Stimulated activated CD8-positive, alpha-beta memory T cell treated with anti-CD3 and anti-CD28 coated beads, Interleukin-2, amount 100 ng/mL, for 48 hours (primary cell): ENCODE results near the gene GCHFR.

Experiments used
- DNase-seq, 2 donors: peaks; one replicate each; pipeline ENCODE4 v3.0.0-alpha.2; 2020; ENCODE audit warnings: low read depth in 2 of 2

Gene GCHFR

DNA sequence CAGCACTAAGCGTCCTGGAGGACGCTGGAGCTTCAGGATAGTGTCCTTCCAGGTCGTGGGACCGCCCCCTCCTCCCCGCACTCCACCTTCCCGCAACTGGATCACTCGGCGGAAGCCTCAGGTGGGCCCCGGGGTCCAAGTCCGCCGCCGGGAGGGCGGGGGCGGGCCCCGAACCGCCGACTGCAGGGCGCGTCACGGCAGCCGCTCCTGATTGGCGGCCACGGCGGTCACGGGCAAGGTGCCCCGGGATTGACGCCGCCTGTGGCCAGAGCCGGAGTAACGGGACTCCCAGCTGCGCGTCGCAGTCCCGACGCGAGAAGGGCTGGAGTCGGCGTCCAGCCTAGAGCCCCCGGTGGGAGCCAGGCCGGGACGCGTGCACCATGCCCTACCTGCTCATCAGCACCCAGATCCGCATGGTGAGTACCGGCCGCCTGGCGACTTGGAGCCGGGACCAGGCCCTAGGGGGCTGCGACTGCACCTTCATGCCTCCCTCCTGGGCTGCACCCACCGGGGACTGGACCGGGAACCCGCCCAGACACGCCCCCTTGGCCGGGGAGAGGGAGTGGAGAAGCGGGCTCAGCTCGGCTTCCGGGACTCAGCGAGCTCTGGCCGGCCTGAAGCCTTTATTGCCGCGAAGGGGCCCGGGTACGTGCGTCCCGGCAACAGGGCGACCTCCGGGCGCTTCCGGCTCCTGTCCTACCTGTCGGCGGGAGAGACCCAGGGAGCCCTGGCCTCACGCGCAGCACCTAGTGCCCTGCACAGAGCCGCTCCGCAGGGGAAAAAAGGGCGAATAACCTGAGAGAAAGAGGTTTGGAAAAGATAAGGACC lies at the start of gene GCHFR:
Gene GCHFR (plus strand): TSS at position 268 of the 828 bp plus-strand sequence. CDS start 113 bp downstream, at position 381.
- DNase-seq: peak in 1 of 2 donors; percentile 61

DNA sequence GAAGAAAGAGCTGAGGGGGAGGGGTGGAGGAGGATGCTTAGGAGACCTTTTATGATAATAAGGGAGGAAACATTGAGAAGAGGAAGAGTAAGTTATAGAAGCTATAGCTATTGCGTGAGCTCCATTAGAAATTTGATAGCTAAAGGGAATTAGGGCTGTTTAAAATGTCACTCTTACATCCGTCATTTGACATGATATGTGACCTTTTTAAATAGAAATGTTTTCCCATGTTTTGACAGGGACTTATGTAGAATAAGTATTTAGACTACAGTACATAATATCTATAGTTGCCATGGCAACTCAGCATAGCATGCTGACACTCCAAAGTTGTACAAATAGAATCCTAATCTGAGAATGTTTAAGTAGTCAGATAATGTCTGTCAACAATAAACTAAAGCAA lies 49.7 kb upstream of the GCHFR start:
- DNase-seq: no peak

DNA sequence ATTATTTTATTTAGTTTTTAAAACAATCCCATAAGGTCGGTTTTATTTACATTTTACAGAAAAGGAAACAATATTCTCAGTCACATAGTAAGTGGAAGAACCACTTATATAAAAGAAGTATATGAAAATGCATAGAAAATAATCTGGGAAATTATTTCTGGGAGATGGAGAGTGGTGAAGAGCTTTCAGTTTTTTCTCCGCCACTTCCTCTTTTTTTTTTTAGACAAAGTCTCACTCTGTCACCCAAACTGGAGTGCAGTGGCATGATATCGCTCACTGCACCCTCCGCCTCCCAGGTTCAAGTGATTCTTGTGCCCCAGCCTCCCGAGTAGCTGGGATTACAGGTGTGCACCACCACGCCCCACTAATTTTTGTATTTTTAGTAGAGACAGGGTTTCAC lies 47.7 kb upstream of the GCHFR start:
- no peak for DNase-seq

DNA sequence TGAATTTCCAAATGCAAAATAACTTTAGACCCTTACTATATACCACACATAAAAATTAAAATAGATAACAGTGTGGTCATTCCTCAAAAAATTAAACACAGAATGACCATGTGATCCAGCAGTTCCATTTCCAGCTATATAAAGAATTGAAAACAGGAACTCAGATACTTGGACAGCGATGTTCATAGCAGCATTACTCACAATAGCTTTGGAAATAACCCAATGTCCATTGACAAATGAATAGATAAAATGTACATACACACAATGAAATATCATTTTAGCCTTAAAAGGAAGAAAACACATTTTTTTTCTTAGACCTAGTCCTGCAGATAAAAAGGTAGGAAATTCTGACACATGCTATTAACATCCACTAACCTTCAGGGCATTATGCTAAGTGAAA lies 42.2 kb upstream of the GCHFR start:
- no peak for DNase-seq

DNA sequence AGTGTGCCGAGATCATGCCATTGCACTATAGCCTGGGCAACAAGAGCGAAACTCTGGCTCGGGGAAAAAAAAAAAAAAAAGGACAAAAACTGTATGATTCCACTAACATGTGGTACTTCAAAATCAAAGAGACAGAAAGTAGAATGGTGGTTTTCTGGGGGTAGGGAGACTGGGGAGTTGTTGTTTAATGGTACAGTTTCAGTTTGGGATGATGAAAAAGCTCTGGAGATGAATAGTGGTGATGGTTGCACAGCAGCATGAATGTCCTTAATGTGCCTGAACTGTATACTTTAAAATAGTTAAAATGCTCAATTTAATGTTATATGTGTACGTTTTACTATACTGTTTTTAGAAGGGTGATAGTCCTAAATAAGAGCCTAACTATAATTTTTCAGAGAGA lies 41.5 kb upstream of the GCHFR start:
- DNase-seq: no peak

DNA sequence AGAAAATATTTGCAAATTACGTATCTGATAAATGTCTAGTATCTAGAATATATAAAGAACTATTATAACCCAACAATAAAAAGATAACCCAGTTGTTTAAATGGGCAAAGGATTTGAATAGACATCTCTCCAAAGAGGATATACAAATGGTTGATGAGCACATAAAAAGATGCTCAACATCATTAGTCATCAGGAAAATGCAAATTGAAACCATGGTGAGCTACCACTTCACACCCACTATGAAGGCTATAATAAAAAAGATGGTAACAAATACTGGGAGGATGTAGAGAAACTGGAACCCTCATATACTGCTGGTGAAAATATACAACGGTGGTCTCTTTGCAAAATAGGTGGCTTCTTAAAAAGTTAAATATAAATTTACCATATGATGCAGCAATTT lies 40.9 kb upstream of the GCHFR start:
- DNase-seq: no peak

DNA sequence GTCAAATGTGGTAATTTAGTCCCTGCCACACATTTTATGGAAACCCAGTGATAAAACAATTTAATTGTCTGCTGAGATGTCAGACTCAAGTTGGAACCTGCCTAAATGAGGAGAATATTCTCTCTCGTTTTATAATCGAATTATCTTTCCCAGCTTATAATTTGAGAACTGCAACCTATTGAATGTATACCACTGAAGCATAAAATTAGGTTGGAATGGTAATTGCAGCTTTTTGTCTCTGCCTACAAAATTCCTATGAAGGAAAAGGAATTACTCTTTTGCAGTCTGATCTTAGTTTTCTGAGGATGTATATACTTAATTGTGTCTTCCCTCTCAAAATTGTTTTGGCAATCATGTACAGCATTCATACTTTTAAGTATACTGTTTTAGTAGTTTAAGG lies 39.9 kb upstream of the GCHFR start:
- DNase-seq: no peak

DNA sequence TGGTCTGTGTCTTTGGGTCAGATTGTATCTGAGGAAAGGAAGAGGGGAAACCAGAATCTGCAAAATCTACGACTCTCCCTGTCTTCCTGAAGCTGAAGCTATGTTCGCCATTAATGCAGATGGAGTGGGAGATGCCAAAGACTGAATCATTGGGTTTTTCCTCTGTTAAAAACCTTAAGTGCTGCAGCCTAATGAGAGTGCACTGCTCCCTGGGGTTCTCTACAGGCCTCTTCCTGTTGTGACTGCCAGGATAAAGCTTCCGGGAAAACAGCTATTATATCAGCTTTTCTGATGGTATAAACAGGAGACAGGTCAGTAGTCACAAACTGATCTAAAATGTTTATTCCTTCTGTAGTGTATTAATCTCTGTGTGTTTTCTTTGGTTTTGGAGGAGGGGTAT lies 32.8 kb upstream of the GCHFR start:
- DNase-seq: no peak

DNA sequence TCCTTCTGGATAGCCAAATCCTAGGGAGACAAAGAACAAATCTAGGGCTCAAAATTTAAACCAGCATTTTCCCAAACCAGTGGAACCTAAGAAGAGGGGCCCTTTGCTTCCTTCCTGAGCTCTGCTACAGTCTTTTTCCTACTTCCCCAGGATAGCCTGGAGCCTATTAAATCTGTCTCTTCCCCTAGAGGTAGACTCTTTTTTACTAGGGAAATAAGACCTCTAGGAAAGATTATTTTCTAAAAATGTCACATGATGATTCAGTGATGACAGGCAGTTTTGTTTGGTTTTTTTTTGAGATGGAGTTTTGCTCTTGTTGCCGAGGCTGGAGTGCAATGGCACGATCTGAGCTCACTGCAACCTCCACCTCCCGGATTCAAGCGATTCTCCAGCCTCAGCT lies 27.3 kb upstream of the GCHFR start:
- no peak for DNase-seq

DNA sequence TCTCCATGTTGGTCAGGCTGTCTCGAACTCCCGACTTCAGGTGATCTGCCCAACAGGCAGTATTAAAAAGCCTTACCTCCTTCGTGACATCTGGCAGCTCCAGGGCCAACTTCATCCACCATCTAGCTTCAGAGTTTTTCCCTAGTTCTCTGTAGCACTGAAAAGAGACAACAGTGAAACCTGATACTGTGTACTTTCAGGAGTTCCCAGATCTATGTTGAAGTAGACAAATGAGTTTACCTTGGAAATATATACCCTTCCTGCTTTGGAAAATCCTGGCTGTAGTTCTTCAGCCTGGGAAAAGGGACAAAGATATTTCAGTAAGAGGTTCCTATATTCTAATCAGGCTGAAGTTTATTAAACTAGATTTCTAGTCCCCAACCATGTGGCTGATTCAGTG lies 26.8 kb upstream of the GCHFR start:
- no peak for DNase-seq

DNA sequence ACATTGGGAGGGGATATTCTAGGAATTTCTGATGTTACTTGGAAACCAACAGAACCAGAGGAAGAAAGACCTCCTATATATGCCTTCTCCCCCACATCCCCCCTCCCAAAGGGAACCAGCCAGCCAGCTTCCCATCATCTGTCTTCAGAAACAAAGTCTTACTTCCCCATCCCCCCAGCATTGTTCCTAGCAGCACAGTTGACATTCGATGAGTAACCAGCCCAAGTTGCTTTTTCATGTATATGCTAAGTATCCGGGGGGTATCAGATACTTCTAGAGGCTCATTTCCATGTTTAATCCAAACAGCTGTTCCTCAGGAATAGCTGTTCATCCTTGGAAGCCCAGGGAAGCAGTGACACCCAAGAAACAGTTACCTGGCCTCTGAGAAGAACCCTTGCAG lies 24.8 kb upstream of the GCHFR start:
- no peak for DNase-seq

DNA sequence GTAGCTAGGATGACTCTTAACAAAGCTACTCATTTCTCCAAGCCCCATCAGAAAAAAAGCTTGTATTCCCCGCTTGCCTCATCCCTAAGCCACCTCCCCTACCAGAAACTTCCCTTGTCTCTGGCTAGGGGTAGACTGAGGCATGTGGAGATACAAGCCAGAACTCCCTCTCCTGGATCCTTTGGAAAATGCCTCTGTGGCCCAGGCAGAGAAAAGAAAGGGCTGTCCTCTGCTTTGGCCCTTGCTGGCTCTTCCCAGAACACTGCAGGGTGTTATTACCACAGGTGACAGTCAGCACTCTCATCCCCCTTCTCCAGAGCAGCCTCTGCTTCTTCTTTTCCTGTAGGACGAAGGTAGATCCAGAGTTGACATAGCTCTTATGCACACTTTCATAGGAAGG lies 24.0 kb upstream of the GCHFR start:
- no peak for DNase-seq

DNA sequence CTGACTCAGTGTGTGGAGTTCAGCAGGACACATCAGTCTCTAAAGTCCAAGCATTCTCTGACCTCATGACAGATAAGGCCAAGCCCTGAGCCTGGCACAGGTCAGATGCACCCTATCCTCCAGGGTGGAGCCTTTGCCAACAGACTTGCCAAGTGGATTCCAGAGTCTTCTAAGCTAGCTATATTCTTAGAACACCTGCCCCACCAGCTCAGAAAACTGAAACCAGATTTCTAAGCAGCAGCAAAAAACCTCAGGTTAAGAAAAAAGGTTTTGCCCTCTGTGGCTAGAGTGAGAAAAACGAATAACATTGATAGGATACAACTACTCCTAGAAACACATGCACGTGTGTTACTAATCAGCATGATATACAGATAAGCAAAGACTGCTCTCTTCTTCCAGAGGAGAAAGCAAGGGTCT lies 20.4 kb upstream of the GCHFR start:
- DNase-seq: no peak

DNA sequence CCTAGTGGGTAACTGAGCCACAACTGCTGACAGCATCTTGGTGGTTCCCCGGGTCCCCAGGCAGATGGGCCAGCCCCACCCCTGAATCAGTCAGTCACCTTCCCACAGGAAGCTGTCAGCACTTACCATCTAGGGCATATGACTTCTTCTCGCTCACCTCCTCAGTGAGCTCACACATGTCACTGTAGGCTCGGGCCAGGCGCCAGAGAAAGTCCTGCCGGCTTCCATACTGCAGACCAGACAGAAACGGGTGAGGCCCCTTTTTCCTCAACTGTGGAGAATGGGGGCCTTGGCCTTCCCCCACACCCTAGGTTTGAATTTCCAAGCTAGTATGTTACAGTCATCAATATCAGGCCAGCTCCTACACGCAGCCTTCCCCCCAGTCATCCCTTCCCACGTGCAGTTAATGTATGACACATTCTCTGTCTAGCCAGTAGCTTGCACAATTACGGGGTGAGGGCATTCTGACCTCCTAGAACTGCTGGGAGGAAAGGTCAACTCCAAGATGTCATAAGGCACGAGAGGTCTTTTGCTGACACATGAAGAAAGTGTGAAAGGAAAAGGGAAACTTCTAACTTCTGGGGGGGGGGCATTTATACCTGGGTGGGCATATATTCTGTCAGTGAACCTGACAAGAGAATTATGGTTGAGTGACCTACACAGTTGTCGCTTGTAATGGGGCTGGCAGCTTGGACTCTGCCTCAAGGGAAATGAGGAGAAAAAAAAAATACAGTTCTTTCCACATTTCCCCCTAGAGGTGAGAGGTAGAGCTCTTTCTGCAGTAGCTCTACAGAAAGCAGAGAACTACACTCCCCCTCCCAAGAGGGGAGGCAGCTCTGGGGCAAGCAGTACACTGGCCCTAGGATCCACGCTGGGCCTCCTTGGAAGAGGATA lies 19.7 kb upstream of the GCHFR start:
- peak; percentile 44 to 59 for DNase-seq

DNA sequence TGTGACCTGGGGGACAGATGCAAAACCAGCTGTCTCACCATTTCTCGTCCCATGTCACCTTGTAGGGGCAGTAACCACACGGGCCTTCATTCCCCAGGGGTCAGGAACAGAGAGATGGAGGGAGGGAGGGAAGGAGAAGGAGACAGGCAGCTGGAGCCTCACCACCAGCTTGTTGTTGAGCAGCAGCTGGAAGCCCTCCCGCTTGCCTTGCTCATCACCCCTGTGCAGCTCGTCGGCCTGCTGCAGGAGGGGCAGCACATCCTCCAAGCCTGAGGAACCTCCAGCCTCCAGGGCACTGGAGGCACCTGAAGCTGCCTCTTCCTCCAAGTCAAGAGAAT lies 19.1 kb upstream of the GCHFR start:
- DNase-seq: no peak

DNA sequence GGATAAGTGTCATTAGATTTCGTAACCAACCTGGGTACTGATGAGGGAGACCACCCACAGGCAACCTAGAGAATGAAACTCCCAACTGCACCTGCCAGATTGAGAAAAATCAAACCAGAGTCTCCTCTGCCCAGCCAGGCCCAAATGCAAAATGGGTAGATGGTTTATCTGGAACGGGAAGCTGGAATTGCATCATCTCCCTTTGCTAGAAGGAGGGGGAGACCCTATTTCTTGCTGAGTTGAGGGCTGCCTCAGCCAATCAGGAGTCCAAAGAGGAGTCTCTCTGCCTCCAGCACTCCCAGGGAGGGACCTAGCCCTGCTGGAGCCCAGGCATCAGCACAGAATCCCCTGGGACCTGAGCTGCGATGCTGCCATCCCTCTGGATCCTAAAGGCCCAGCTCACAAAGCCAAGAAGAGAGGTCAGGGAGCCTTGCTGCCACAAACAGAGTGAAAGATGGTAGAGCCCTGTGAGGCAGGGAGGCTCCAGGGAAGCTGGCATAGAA lies 16.9 kb upstream of the GCHFR start:
- DNase-seq: no peak

DNA sequence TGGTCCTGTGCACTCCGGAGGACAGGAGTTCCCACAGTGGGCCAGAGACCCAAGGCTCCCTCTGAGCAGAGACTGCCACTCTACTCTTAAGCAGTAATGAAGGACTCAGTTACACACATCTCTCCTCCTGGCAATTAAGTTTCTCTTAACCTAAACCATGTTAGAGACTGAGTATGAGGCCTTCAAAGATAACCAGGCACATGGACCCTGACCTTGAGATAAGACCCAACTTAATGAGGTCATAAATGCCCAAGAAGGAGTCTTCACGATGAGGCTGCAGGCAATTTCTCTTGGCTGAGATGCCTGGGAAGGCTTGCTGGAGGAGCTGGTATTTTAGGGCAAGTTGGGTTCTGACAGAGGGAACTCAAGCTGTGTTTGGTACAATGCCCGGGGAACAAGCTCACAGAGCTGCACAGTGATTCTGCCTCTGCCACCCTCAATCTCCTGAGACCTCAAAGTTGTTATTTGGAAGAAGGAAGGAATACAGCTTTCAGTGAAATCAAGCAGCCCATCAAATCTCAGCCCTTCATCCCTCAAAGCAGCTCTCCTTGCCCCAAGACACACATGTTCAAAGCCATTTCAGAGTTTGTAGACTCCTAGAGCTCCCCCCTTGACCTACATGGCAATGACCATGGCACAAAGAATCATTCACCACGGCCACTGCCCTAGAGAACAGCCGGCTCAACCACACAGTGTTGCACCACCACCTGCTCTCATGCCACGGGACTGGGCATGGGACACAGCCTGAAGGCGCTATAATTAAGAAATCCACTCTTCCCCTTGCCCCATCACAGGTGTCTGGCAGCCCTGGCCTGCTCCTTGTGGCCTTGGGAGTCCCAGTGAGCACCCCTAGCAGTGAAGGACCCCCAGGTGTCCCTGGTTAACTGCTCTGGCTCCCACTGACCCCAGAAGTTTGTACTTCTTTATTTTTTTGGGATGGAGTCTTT lies 15.9 kb upstream of the GCHFR start:
- DNase-seq: no peak

DNA sequence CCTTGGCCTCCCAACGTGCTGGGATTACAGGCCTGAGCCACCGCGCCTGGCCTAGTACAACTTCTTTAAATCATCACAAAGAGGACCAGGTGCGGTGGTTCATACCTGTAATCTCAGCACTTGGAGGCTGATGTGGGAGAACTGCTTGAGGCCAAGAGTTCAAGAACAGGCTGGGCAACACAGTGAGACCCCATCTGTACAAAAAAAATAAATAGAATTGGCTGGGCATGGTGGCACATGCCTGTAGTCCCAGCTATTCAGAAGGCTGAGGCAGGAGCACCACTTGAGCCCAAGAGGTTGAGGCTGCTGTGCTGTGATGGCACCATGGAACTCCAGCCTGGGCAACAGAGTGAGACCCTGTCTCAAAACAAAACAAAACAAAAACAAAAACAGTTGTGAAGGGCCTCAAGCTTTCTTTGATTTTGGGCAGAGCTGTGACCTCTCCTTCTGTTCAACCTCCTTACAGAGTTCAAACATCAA lies 14.7 kb upstream of the GCHFR start:
- DNase-seq: no peak

DNA sequence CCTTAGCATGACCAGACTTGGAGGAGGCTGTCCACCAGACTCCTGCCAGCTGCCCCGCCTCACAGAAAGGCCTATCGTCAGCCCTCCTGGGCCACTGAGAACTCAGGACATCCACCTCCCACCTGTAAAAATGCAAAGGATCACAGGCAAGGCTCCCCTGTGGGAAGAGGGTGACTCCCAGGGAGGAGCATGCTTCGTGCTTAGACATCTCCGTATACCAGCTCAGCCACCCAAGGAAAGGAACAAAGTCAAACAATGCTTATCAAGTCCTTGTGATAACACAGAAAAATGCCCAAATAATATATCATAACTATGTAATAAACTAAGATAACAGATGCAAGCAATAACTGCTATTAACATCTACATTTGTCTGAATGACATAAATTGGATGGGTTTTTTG lies 13.0 kb upstream of the GCHFR start:
- DNase-seq: no peak

DNA sequence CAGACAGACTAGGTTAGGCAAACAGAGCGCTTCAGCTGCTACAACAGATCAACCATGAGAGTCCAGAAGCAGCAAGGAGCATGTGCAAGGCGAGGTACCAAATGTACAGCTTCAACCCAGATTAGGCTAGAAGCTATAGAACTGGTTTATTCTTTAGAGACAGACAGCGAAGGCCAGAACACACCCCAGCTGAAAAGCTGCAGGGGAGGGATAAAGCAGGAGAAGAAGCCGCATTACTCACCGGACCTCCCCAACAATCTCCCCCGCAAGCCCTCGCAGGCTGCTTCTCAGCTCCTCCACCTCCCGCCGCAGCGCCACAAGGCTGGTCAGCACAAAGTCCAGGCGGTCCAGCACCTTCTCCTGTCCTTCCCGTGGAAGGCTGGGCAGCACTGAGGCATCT lies 12.1 kb upstream of the GCHFR start:
- DNase-seq: no peak

DNA sequence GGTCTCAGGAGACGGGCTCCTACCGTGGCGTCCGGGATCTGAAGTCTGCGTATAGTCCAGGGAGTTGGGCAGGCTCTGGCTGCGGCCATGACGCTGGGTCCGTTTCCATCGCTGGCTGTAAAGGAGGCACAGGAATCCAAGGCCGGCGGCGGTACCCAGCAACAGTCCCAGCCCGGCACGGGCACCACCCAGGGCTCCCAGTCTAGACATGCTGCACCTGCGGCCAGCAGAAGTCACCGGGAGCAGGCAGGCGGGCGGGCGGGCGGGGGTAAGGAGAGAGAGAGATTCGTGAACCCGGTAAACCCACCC lies 9.3 kb upstream of the GCHFR start:
- no peak for DNase-seq
